HepG2 (cell line): ENCODE measurements around the gene TRAF3. TPM values are rescaled to one million over a fixed set of nuclear protein-coding genes. Genes with fewer than 3 reads are reported as not detected.

ENCODE experiments used
- ATAC-seq: fragments of 200-7000 bp; cut with Tn5 transposase; 3 replicates; pipeline ENCODE4 v1.9.1; 2020; ENCODE audit warnings: mild to moderate bottlenecking, moderate library complexity
- BruUV-seq: library from RNA; stranded (reverse); fragments of 400-500 nt; replicated peaks from 2 replicates; lab custom pipeline; 2021; lab: Mats Ljungman, UMichigan
- CTCF ChIA-PET: fragments of 300-600 bp; formaldehyde crosslinking; extraction: SDS; loops from one replicate; lab custom pipeline; 2021; ENCODE audit warnings: low total read pairs, inconsistent platforms, low intra/inter-chr PET ratio; lab: Yijun Ruan, JAX
- POLR2A ChIA-PET: fragments of 350-600 bp; sonication (Branson Sonifier 250); formaldehyde crosslinking; loops from one replicate; lab custom pipeline; 2020; ENCODE audit warnings: antibody characterized with exemption, inconsistent platforms; lab: Yijun Ruan, JAX
- DNase-seq: peaks from one replicate; pipeline ENCODE4 v3.0.0-alpha.2; 2015; ENCODE audit warnings: low spot score
- FAIRE-seq: peaks from 3 replicates; lab custom pipeline; 2011; peaks lifted over from hg19 to GRCh38; lab: Jason Lieb, UNC
- H2AFZ ChIP-seq: one replicate; pipeline ENCODE4 v1.6.1; 2011; ENCODE audit warnings: low read length, inconsistent platforms
- H3K27ac ChIP-seq: fragments of 300-600 bp; 3 replicates; pipeline ENCODE4 v1.8.0; 2011; ENCODE audit warnings: mixed run types, mild to moderate bottlenecking, mixed read lengths, low read length, inconsistent platforms; ENCODE audit not compliant: insufficient read depth; ENCODE audit errors: extremely low read length
- H3K27me3 ChIP-seq, 2 experiments: fragments of 200-600 bp in 1 of 2; 2 replicates in 1 of 2; 3 replicates in 1 of 2; pipeline versions ENCODE4 v1.6.0 to v1.8.0; 2011; ENCODE audit warnings: low read length in 2 of 2, mild to moderate bottlenecking in 2 of 2, moderate library complexity in 2 of 2, inconsistent platforms in 1 of 2; ENCODE audit not compliant: insufficient read depth in 2 of 2, control insufficient read depth in 1 of 2
- H3K36me3 ChIP-seq, 2 experiments: fragments of 200-600 bp in 1 of 2; replicated peaks in 1 of 2; 2 replicates in 1 of 2; 3 replicates in 1 of 2; pipeline versions ENCODE4 v1.5.1 to v1.8.0; 2011; ENCODE audit warnings: low read length in 2 of 2, inconsistent platforms in 1 of 2; ENCODE audit not compliant: insufficient read depth in 2 of 2, control insufficient read depth in 1 of 2
- H3K4me1 ChIP-seq: 2 replicates; pipeline ENCODE4 v1.5.1; 2012; ENCODE audit warnings: low read length, inconsistent platforms; ENCODE audit not compliant: insufficient read depth
- H3K4me2 ChIP-seq: 2 replicates; pipeline ENCODE4 v1.6.0; 2011; ENCODE audit warnings: low read depth, low read length, inconsistent platforms
- H3K4me3 ChIP-seq, 3 experiments: fragments of 200-600 bp in 1 of 3; sonication (generic), shearing (Covaris generic) in 1 of 3; replicated peaks in 1 of 3; 2 replicates each; pipeline ENCODE4 v1.5.1; 2011 to 2016; ENCODE audit warnings: low read length in 3 of 3, inconsistent platforms in 2 of 3, low read depth in 2 of 3, mild to moderate bottlenecking in 2 of 3, control low read depth in 1 of 3, mixed read lengths in 1 of 3; ENCODE audit not compliant: insufficient read depth in 1 of 3
- H3K79me2 ChIP-seq: one replicate; pipeline ENCODE4 v1.6.1; 2011; ENCODE audit warnings: low read length, inconsistent platforms; ENCODE audit not compliant: insufficient read depth
- H3K9ac ChIP-seq: 2 replicates; pipeline ENCODE4 v1.6.0; 2011; ENCODE audit warnings: mild to moderate bottlenecking, low read depth, low read length, inconsistent platforms; ENCODE audit not compliant: insufficient read depth
- H3K9me3 ChIP-seq: 2 replicates; pipeline ENCODE4 v1.5.1; 2012; ENCODE audit warnings: mild to moderate bottlenecking, low read length
- H4K20me1 ChIP-seq: 2 replicates; pipeline ENCODE4 v1.6.0; 2011; ENCODE audit warnings: inconsistent platforms, mild to moderate bottlenecking, low read length, moderate library complexity; ENCODE audit not compliant: insufficient read depth
- ADNP ChIP-seq: sonication (generic); formaldehyde crosslinking; IDR thresholded peaks from 2 replicates; pipeline ENCODE4 v1.4.0; 2020; ENCODE audit warnings: missing genetic modification reagents
- EHMT2 ChIP-seq: fragments of 200-600 bp; sonication (generic); IDR thresholded peaks from 2 replicates; pipeline ENCODE4 v1.7.0; 2017; ENCODE audit warnings: antibody characterized with exemption, low read depth, low read length, borderline replicate concordance
- HNF4A ChIP-seq: sonication (generic); formaldehyde crosslinking; IDR thresholded peaks from 2 replicates; pipeline ENCODE4 v1.4.0; 2020; ENCODE audit warnings: missing genetic modification reagents
- NR2F2 ChIP-seq: IDR thresholded peaks from 2 replicates; pipeline ENCODE4 v1.6.1; 2012; ENCODE audit warnings: low read depth, inconsistent platforms, borderline replicate concordance
- SMAD3 ChIP-seq: sonication (generic); formaldehyde crosslinking; IDR thresholded peaks from 2 replicates; pipeline ENCODE4 v1.4.0; 2020; ENCODE audit warnings: missing genetic modification reagents
- ZBTB33 ChIP-seq: sonication (generic); formaldehyde crosslinking; IDR thresholded peaks from 2 replicates; pipeline ENCODE4 v1.4.0; 2020; ENCODE audit warnings: missing genetic modification reagents
- ZBTB4 ChIP-seq: sonication (generic); formaldehyde crosslinking; IDR thresholded peaks from 2 replicates; pipeline ENCODE4 v1.4.0; 2020; ENCODE audit warnings: missing genetic modification reagents, mild to moderate bottlenecking, borderline replicate concordance
- ZMYM4 ChIP-seq: sonication (generic); formaldehyde crosslinking; IDR thresholded peaks from 2 replicates; pipeline ENCODE4 v1.8.1; 2023; ENCODE audit warnings: mild to moderate bottlenecking, missing genetic modification reagents
- ZNF768 ChIP-seq: sonication (generic); formaldehyde crosslinking; IDR thresholded peaks from 2 replicates; pipeline ENCODE4 v1.4.0; 2020; ENCODE audit warnings: missing genetic modification reagents
- ZNF770 ChIP-seq: sonication (generic); formaldehyde crosslinking; IDR thresholded peaks from 2 replicates; pipeline ENCODE4 v1.5.0; 2020; ENCODE audit warnings: mild to moderate bottlenecking, missing genetic modification reagents
- WGBS: methylation state at CpG from one replicate; pipeline ENCODE4 v1.1.6; 2017; ENCODE audit warnings: low lambda C conversion rate; 5-methylcytosine and 5-hydroxymethylcytosine counted together
- in situ Hi-C: cut with HindIII; loops from 2 replicates; pipeline ENCODE4 v1.10.0; 2017; ENCODE audit warnings: low pct_unique_long_range_greater_than_20kb; ENCODE audit not compliant: extremely low pct_ligation_motif_present
- intact Hi-C: fragments of 100-400 bp; cut with micrococcal nuclease; formaldehyde crosslinking; loops from one replicate; pipeline ENCODE4 v1.10.0; 2022; ENCODE audit not compliant: unreplicated experiment
- polyA plus RNA-seq, 8 experiments: library from polyadenylated mRNA; depleted of rRNA in 3 of 8; stranded (reverse) in 7 of 8; unstranded in 1 of 8; fragments of >200 nt; fragmentation: Illumina TruSeq in 4 of 8; extraction: Trizol in 4 of 8; gene quantifications; 2 replicates each; pipeline versions ENCODE4 v1.2.1 to v1.2.3, GENCODE V29; 2011 to 2016; ENCODE audit warnings: low read depth in 4 of 8, missing spikeins in 1 of 8, mixed read lengths in 1 of 8; ENCODE audit not compliant: insufficient read depth in 1 of 8
- total RNA-seq, 5 experiments: library from RNA; depleted of rRNA; stranded (reverse); fragments of >200 nt; fragmentation: Illumina TruSeq; extraction: Trizol; gene quantifications; 2 replicates each; pipeline ENCODE4 v1.2.3, GENCODE V29; 2016; ENCODE audit warnings: low read depth in 1 of 5

The TRAF3 gene
- total and polyA plus RNA-seq, 2 of the 13 experiments (the other 11 are each of a cell fraction or from before 2014, with no cell fraction given) = 6.9 to 12.2 TPM

GRCh38 chr14:102896735-102897134, 119.5 kb downstream of the TRAF3 start (continued):
- peak; percentile 89 for TF ChIP-seq ZNF770 (CRISPR knock-in tag)
- TF ChIP-seq NR2F2 = 0 out of 2 replicates have a peak, but pooled peaks have one; percentile 15
- peak; percentile 27; the same call in 1 of the 2 replicates for TF ChIP-seq ADNP (CRISPR knock-in tag)
- 0 out of 2 replicates have a peak, but pooled peaks have one; percentile 15 for TF ChIP-seq ZMYM4 (CRISPR knock-in tag)
- TF ChIP-seq, all 625 proteins: peak for 18; not testable (repeated sequence) for 607

GRCh38 chr14:102897299-102898027, 120.2 kb downstream of the TRAF3 start:
- H3K4me2 ChIP-seq = no peak overlapping the region
- ATAC-seq = no peak
- TF ChIP-seq EHMT2 = no peak
- 0 out of 2 replicates have a peak, but pooled peaks have one; percentile 29 for TF ChIP-seq ZNF768 (CRISPR knock-in tag)
- TF ChIP-seq ZBTB33 (CRISPR knock-in tag) = peak; percentile 88; the same call in 1 of the 2 replicates
- TF ChIP-seq SMAD3 (CRISPR knock-in tag) = no peak
- TF ChIP-seq HNF4A (CRISPR knock-in tag) = 0 out of 2 replicates have a peak, but pooled peaks have one; percentile 7
- TF ChIP-seq ZBTB4 (CRISPR knock-in tag) = peak; percentile 49; the same call in 1 of the 2 replicates
- TF ChIP-seq, all 625 proteins: peak for 4
- Histone ChIP-seq H4K20me1 (no peaks in the 10 kb centered on the region), H2AFZ (no peak overlapping the region), H3K79me2 (no peaks in the 10 kb centered on the region), H3K27ac (peak overlapping the region; percentile 45), H3K27me3 (no peaks in the 10 kb centered on the region), H3K9me3 (no peaks in the 10 kb centered on the region), H3K36me3 (peaks cover 0 to 7% of the 10 kb centered on the region in 2 experiments; a peak in 4 of 5 replicates), H3K4me3 (no peak overlapping the region), H3K9ac (no peak overlapping the region), H3K4me1 (peaks cover 19% of the 10 kb centered on the region)
- WGBS = 90% methylated on average over 14 of the region's 14 CpGs
- ChIA-PET POLR2A (interaction anchor here (0.9 kb wide), 1 partner anchor 24 kb away, joined by 3 read pairs; no protein-coding TSS in a partner anchor), CTCF (no interaction called here)
- BruUV-seq = no TSS peak
- in situ Hi-C loops (no loop called here), intact Hi-C loops (no loop called here)
- no peak for DNase-seq
- FAIRE-seq = no peak
